GM12865 (cell line): ENCODE measurements around the gene TRIM31.

Experiments used
- DNase-seq: peaks from one replicate; pipeline ENCODE4 v3.0.0; 2010; ENCODE audit warnings: low read depth
- H3K4me3 ChIP-seq: 2 replicates; pipeline ENCODE4 v1.5.1; 2011; ENCODE audit warnings: mild to moderate bottlenecking, low read depth, low read length, control low read depth
- TF ChIP-seq, protein P1 (sequence below): IDR thresholded peaks from 2 replicates; pipeline ENCODE4 v1.5.1; 2011; ENCODE audit warnings: low read length, control low read depth, low read depth, inconsistent platforms; ENCODE audit not compliant: insufficient read depth; ENCODE audit errors: missing control alignments

Gene TRIM31

DNA sequence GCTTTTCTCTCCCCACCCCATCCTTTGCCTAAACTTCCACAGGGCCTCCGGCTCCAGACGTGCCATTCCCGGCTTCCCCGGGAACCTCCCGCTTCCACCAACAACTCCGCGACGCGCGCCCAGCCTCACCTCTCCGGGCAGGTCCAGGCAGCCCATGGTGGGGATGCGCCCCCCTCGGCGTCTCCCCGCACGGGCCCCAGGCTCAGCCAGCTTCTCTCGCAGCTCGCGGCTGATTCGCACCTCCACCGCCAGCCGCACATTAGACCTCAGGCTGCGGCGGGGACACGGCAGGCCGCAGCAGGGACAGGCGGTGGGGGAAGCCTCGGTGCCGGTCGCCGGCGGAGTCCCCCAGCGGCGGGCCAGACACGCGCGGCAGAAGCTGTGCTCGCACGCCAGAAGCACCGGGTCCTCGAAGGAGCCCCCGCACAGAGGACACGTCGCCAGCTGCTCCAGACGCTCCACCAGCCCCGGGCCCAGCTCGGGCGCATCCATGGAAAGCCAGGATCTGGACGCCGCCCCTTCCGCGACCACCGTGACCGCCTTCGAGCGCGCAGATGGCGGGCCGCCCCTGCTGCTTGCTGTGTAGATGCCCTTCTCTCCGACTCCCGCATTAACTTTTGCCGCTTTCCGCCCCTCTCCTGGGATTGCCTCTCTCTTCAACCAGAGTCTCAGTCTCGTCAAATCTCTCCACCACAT, 37.6 kb downstream of the TRIM31 start, which contains the start of gene RNF39:
TSS of gene RNF39 (minus strand) at position 676 of the 696 bp plus-strand sequence. CDS start at position 492, 184 bp downstream.
- TF ChIP-seq, protein P1, sequence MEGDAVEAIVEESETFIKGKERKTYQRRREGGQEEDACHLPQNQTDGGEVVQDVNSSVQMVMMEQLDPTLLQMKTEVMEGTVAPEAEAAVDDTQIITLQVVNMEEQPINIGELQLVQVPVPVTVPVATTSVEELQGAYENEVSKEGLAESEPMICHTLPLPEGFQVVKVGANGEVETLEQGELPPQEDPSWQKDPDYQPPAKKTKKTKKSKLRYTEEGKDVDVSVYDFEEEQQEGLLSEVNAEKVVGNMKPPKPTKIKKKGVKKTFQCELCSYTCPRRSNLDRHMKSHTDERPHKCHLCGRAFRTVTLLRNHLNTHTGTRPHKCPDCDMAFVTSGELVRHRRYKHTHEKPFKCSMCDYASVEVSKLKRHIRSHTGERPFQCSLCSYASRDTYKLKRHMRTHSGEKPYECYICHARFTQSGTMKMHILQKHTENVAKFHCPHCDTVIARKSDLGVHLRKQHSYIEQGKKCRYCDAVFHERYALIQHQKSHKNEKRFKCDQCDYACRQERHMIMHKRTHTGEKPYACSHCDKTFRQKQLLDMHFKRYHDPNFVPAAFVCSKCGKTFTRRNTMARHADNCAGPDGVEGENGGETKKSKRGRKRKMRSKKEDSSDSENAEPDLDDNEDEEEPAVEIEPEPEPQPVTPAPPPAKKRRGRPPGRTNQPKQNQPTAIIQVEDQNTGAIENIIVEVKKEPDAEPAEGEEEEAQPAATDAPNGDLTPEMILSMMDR = no peak
- no peak for DNase-seq
- no peak within 1 kb of the TSS for H3K4me3 ChIP-seq

DNA sequence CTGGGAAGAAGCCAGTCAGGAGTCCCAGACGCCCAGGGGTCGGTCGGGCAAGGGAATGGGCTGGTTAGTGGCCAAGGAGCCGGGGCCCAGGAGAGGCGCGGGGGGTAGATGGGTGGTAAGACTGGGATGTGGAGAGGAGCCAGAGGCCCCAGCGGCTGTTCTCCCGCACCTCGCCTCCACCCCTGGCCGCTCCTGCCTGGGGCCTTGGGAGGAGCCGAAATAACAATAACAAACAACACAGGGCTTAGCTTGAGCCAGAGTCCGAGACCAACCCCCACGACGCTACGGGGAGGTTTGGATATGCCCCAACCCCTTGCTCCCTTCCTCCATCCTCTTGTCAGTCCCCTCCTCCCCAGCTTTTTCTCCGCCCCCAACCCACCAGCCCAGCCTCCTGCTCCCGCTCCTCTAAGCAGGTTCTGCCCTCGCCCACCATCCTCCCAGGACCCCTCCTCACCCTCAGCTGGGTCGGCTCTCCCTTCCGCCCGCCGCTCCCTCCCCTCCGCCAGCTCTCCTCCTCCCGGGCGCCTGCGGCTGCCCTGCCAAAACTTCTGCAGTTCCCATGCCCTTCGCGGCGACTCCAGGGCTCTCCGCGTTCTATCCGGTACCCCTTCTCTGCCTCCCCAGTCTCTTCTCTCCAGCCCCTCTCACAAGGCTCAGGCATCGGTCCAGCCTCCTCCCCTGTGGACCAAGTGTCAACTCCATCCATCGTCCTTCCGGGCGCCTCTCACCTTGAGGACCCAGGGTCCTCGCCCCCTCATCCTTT, 38.4 kb downstream of the TRIM31 start:
- H3K4me3 ChIP-seq = no peak overlapping the region
- DNase-seq = no peak
- TF ChIP-seq, protein P1 = no peak

DNA sequence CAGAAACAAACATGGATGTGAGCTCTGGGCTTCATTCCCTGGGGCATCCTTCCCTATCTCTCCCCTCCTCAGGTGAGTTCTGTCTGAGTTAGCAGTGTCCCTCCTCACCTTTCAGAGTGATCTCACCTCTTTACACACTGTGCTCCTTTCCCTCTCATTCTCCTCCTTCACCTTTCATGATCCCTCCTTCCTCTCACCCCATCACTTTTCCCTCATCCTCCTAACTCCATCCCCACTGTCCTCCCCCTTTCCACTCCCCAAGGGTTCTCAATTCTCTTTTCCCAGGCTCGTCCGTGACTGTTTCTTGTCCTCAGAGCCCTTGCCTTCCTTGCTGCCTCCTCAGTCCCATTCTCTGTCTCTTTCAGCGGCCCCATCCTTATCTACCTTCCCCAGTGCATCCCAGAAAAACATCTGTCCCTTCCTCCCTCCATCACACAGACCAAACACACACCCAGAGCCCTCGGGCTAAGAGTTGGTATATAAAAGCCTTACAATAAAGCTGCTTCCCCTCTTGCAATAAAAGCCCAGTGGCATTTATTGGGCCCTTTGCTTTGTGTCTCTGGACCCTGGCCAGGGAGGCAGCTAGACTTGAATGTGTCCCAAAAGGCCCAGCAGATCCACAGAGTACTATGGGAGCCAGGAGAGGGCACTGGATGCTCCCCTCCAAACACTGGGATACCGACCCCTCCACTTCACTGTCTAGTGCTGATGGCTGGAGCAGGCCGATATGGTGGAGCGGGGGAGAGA, 39.2 kb downstream of the TRIM31 start:
- TF ChIP-seq, protein P1 = no peak
- DNase-seq = no peak
- no peak overlapping the region for H3K4me3 ChIP-seq

DNA sequence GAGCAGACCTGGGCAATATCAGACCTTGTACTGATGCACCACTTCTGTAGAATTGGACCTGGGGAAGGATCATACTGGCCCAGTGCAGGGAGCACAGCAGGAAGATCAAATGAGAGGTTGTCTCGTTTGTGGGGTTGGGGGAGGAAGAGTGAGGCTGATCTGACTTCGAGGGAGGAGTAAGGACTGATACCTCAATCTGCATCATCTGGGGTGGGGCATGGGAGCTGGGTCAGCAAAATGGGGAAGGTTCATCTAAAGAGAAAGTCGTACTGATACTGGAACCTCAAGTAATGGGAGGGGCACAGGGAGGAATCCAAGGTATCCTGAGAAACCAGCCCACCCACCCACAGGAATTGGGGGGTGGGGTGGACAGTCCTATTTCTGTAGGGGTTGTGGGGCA, 41.0 kb downstream of the TRIM31 start:
- no peak overlapping the region for H3K4me3 ChIP-seq
- no peak for DNase-seq
- TF ChIP-seq, protein P1 = no peak

DNA sequence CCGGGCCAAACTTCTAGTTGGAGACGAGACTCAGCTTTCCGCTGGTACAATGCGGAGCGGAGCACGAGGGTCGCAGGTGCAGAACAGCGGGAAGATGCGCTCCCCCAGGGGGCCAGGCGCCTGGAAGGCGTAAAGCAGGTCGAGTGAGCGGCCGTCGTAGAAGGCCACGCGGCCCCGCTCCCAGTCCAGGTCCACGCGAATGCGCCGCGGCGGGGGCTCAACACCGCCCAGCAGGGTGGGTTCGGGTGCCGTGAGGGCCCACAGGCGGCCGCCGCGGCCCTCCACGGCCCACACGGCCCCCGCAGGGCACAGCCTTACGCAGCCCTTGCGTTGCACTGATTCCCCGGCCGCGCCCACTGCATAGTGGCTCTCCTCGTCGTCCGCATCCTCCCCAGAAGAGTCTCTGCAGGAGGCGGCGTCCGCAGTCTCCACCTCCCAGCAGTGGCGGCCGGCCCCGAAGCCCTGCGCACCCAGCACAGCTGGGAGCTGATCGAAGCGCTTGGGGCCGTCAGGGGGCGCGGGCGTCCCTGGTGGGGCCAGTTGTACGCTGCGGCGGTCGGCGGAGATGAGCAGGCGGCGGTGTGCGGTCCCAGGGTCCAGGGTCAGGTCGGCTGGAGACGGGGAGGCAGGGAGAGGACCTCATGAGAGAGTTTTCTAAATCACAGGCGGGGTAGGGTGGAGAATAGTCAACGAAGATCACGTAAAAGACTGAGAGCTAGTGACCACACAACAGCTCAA, 41.6 kb downstream of the TRIM31 start:
- DNase-seq = no peak
- TF ChIP-seq, protein P1 = no peak
- H3K4me3 ChIP-seq = no peak overlapping the region

DNA sequence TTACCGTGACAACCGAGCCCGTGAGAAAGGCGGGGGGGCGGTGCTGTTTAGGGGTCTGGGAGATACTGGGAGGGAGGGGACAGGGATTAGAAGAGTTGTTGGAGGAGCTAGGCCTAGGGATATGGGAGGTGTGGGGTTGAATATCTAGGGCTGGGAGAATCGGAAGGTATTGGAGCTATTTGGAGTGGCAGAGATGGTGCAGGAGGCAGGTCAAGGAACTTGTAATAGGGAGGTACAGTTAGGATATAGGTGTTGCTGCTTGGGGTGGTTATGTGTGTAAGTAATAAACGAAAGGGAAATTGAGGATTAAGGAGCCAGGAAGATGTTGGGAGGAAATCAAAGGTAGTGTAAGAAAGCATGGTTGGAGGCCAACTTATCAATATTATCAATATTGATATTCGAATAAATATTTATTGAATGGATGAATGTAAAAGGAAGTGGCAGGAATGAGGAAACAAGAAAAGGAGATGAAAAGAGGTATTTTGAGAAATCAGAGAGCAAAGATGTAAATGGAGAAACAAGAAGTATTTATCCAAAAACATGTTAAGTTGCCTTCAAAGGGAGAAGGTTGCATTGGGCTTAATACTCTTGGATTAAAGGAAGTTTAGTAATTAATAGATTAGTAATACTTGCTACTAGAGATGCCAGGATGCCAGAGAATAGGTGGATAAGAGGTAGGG, 45.3 kb downstream of the TRIM31 start:
- TF ChIP-seq, protein P1 = no peak
- H3K4me3 ChIP-seq = peak overlapping the region; percentile 66
- no peak for DNase-seq
